ENCODE measurements around the gene PRSS50. TPM values are rescaled to one million over a fixed set of nuclear protein-coding genes. Genes with fewer than 3 reads are reported as not detected.
A peak's percentile ranks its signal among the peaks of the same experiment; 100 is the strongest.

The PRSS50 gene
- total and polyA plus RNA-seq, 7 donors, result 0.03 to 1.1 (median 0.49) TPM; not detected in 3

DNA sequence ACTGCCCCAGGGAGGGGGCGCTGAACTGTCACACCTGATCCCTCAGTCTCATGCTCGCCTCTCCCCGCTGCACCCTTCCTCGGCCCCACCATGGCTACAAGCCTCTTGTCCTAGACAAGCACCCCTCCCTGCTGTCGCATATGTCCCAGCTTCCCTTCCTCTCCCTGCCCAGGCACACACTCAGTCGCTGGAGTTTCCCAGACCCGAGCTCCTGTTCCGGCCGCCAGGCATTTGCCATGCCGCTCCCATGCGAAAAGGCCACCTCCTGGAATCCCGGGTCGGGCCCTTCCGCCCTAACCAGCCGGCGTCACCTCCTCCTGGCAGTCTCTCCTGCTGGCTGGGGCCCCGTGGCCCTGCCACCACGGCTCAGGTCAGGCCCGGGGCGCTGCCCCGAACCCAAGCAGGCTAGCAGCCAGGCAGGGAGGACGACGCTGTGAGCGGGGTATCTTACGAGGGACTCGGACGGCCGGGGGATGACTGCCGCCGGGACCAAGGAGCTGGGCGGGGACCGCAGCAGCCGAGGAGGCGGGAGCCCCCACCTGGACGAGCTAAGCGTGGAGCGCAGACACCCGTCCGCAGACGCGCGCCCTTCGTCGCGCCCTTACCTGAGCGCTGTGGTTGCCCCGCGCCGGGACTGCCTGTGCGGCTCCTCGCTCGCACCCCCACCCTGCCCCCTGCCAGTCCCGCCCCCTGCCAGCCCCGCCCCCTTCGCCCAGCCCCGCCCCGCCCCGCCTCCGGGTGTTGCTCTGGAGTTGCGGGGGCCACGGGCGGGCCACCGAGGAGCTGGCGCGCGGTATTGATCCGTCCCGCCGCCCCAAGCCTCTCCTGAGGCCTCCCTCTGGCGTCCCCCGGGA lies 24.4 kb downstream of the PRSS50 start, which contains the start of gene ALS2CL:
Gene ALS2CL (minus strand): TSS at position 642 of the 854 bp plus-strand sequence. CDS start 4,239 bp downstream, outside the sequence.
- no peaks in the 10 kb centered on the region for H3K27me3 ChIP-seq
- H3K4me3 ChIP-seq, result peak within 1 kb of the TSS; percentile 41 to 71 (median 63)
- no peaks in the 10 kb centered on the region for H3K36me3 ChIP-seq
- peak in 3 of 4 donors; percentile 38 to 69 (median 65) for TF ChIP-seq POLR2AphosphoS5 (IDR thresholded peaks at IDR 0.05)
- TF ChIP-seq, protein P1, sequence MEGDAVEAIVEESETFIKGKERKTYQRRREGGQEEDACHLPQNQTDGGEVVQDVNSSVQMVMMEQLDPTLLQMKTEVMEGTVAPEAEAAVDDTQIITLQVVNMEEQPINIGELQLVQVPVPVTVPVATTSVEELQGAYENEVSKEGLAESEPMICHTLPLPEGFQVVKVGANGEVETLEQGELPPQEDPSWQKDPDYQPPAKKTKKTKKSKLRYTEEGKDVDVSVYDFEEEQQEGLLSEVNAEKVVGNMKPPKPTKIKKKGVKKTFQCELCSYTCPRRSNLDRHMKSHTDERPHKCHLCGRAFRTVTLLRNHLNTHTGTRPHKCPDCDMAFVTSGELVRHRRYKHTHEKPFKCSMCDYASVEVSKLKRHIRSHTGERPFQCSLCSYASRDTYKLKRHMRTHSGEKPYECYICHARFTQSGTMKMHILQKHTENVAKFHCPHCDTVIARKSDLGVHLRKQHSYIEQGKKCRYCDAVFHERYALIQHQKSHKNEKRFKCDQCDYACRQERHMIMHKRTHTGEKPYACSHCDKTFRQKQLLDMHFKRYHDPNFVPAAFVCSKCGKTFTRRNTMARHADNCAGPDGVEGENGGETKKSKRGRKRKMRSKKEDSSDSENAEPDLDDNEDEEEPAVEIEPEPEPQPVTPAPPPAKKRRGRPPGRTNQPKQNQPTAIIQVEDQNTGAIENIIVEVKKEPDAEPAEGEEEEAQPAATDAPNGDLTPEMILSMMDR (IDR thresholded peaks at IDR 0.05), result no peak
- peak within 1 kb of the TSS; percentile 63 to 79 (median 66) for H3K27ac ChIP-seq
- DNase-seq, result peak; percentile 74
- intact Hi-C loops (cut with DNase I), result no loop called here
- 0 to 1% methylated on average over 71 of the region's 71 CpGs for WGBS, 2 donors
- no peaks in the 10 kb centered on the region for H3K9me3 ChIP-seq
- peaks cover 0 to 51% (median 48%) of the 10 kb centered on the region in 4 donors for H3K4me1 ChIP-seq

DNA sequence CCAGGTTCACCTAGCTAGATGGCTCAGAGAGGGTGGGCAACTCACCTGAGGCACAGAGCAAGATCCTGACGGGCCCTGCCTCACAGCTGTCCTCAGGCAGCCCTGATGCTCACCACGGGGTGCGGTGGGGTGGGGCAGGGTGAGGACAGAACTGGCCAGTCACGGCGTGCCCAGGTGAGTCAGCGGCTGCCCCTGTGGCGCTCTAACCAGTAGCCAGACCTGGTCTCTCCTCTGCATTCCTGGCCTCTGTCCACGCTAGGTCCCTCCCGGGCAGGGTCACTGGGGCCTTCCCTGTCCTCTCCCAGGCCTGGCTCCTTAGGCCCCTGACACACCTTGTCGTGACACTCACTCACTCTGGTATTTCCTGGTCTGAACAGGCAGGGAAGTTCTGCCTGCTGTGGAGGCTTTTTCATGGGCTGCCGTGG lies 25.1 kb downstream of the PRSS50 start:
- peak overlapping the region in 3 of 4 donors; percentile 60 to 71 (median 66) for H3K4me3 ChIP-seq
- TF ChIP-seq POLR2A (IDR thresholded peaks at IDR 0.05) (peak in 1 of 2 donors; percentile 32), POLR2AphosphoS5 (IDR thresholded peaks at IDR 0.05) (no peak)
- peaks cover 0 to 51% (median 48%) of the 10 kb centered on the region in 4 donors for H3K4me1 ChIP-seq
- 13 to 48% methylated on average over 11 of the region's 11 CpGs for WGBS, 2 donors
- H3K27me3 ChIP-seq, result no peaks in the 10 kb centered on the region
- peak overlapping the region; percentile 57 to 79 (median 65) for H3K27ac ChIP-seq
- intact Hi-C loops (cut with DNase I), result no loop called here
- H3K36me3 ChIP-seq, result no peaks in the 10 kb centered on the region
- no peak for DNase-seq
- no peaks in the 10 kb centered on the region for H3K9me3 ChIP-seq

DNA sequence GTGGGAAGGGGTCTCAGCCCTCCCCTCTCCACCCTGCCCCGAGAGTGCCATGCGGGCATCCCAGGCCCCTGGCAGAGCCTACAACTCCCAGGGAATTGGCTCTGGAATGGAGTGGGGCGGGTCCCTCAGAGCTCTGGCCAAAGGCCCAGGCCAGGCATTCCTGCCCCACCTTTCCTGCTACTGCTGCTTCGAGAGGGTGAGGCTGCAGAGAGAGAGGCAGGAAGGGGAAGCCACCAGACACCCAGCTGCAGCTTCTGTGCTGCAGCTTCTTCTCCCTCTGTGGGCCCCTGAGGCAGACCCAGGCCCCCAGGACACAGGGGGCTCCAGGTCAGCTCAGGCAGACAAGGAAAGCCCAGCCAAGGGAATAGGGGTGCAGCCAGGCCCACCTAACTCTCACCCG lies 26.9 kb downstream of the PRSS50 start:
- Histone ChIP-seq H3K9me3 (no peaks in the 10 kb centered on the region), H3K27me3 (no peaks in the 10 kb centered on the region), H3K4me3 (no peak overlapping the region), H3K27ac (no peak overlapping the region), H3K4me1 (peaks cover 0 to 37% (median 33%) of the 10 kb centered on the region in 4 donors), H3K36me3 (no peaks in the 10 kb centered on the region)
- 22 to 52% methylated on average over 5 of the region's 5 CpGs for WGBS, 2 donors
- intact Hi-C loops (cut with DNase I), result no loop called here
- DNase-seq, result no peak
- TF ChIP-seq EP300 (IDR thresholded peaks at IDR 0.05) (no peak), POLR2AphosphoS5 (IDR thresholded peaks at IDR 0.05) (no peak), POLR2A (IDR thresholded peaks at IDR 0.05) (no peak)
- TF ChIP-seq, protein P1 (IDR thresholded peaks at IDR 0.05), result no peak

DNA sequence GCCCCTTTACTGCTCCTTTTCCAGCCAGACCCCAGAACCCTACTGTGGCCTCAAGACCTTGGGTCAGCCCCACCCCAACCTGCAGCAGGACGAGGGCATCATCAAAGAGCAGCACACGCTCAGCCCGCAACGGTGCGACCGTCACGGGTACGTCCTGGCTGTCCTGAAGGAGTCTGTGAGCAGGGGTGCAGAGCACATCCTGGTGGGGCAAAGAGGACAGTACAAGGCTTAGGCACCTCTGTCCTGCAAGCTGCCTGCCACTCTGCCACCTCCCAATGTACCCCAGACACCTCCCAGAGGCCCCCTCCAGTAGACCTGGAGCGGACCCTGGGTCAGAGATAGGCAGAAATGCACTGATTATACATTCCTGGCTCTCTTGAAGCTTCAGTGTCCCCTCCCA lies 32.2 kb downstream of the PRSS50 start:
- intact Hi-C loops (cut with DNase I), result no loop called here
- Histone ChIP-seq H3K4me1 (no peaks in the 10 kb centered on the region), H3K27ac (no peak overlapping the region), H3K27me3 (no peaks in the 10 kb centered on the region), H3K4me3 (no peak overlapping the region), H3K9me3 (no peaks in the 10 kb centered on the region), H3K36me3 (no peaks in the 10 kb centered on the region)
- TF ChIP-seq, protein P1 (IDR thresholded peaks at IDR 0.05), result no peak
- TF ChIP-seq POLR2AphosphoS5 (IDR thresholded peaks at IDR 0.05), result no peak
- no peak for TF ChIP-seq EP300 (IDR thresholded peaks at IDR 0.05)
- TF ChIP-seq POLR2A (IDR thresholded peaks at IDR 0.05), result no peak
- 90 to 91% methylated on average over 9 of the region's 9 CpGs for WGBS, 2 donors
- DNase-seq, result no peak

DNA sequence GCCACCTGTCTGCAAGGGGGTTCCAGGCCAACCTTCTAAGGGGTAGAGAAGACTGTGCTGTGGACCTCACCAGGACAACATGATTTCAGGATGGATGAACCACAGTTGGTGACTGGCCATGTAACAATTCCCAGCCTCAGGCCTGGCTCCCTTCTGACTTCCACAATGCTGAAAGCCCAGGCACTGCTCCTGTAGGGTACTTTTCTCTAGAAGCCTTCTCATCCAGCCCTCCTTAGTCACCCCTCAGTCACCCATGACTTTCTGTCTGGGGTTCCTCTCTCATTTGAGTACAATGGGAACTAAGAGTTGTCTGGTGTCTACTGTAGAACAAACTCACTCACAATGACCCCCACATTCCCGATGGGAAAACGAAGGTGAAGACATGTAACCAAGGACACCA lies 32.8 kb downstream of the PRSS50 start:
- no peak for TF ChIP-seq POLR2A (IDR thresholded peaks at IDR 0.05)
- no peak for TF ChIP-seq EP300 (IDR thresholded peaks at IDR 0.05)
- TF ChIP-seq, protein P1 (IDR thresholded peaks at IDR 0.05), result no peak
- TF ChIP-seq POLR2AphosphoS5 (IDR thresholded peaks at IDR 0.05), result no peak
- WGBS, 2 donors, result 90 to 94% methylated on average over 2 of the region's 2 CpGs
- Histone ChIP-seq H3K27me3 (no peaks in the 10 kb centered on the region), H3K9me3 (no peaks in the 10 kb centered on the region), H3K36me3 (no peaks in the 10 kb centered on the region), H3K27ac (no peak overlapping the region), H3K4me3 (no peak overlapping the region), H3K4me1 (no peaks in the 10 kb centered on the region)
- DNase-seq, result no peak
- intact Hi-C loops (cut with DNase I), result no loop called here

Data from sigmoid colon (tissue), 7 donors.